Endometrial microvascular endothelial cells (primary cell): ENCODE data around the gene PLCH1. TPM values are rescaled to one million over a fixed set of nuclear protein-coding genes. Genes with fewer than 3 reads are reported as not detected.

ENCODE experiments used
- in situ Hi-C: cut with HindIII; loops from 2 replicates; pipeline ENCODE4 v1.10.0; 2017; ENCODE audit warnings: low sequenced_read_pairs, low pct_unique_long_range_greater_than_20kb; ENCODE audit errors: inconsistent ontology term
- total RNA-seq: library from RNA; depleted of rRNA; stranded (reverse); fragments of >200 nt; gene quantifications from one replicate; pipeline ENCODE4 v1.2.3, GENCODE V29; 2015; ENCODE audit errors: inconsistent ontology term

PLCH1 gene
- total RNA-seq, 1 donor from 2014 or later: not detected

DNA sequence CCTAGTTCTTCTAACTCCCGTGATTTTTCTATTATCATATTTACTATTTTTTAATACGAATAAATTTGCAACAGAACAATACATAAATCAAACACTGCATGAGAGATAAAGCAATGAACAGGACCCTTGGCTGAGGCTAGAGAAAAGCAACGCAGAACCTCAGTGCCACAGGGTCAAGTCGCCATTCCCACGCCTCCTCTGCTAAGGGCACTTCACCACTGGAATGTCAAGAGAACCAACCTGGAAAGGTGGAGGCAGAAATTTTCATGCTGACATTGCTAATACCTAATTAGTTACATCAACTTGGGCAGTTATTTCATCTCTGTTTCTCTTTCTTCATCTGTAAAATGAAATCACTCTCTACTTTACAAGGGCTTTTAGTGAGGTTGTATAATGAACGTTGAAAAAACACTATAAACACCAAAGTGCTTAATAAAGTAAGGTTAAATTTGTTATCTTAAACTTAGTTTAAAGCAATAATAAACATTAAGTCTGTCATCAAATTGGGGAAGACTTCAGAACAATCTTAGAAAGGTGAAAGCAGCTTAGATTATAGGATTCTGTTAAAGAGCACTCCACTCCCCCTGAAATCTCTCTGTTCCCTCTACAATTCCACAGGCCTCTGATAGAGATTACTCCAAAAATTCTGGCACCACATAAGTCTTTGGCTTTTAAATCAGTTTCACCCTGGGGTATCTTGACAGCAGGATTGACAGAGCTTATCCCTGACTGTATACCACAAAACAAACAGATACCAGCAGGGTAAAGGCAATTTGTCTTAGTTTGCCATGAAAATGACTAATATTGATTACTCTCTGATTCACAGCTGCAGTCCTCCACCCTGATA lies 41.9 kb downstream of the PLCH1 start:
- in situ Hi-C loops: no loop called here

DNA sequence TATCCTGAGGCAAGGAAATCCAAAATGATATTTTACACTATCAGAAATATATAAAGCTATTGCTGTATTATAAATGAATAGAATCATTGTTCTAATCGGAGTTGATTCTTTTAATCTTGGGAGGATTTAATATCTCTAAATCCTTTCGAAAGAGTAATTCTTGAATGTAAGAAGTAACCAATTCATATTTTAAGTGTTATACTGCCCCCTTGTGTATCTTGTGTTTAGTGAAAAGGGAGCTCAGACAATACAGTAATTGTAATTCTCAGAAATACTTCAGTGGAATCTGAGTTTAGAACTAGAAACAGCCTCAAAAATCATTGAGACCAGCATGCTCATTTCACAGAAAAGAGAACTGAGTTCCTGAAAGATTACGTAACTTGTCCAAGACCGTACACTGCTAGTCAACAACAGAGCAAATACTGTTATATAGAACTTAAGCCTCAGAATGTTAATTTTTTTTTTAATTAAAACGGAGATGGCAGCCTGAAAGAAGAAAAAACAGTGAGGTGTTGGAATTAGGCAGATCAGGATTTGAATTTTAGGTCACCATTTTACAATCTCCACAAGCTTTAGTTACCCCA lies 42.9 kb downstream of the PLCH1 start:
- in situ Hi-C loops: no loop called here

DNA sequence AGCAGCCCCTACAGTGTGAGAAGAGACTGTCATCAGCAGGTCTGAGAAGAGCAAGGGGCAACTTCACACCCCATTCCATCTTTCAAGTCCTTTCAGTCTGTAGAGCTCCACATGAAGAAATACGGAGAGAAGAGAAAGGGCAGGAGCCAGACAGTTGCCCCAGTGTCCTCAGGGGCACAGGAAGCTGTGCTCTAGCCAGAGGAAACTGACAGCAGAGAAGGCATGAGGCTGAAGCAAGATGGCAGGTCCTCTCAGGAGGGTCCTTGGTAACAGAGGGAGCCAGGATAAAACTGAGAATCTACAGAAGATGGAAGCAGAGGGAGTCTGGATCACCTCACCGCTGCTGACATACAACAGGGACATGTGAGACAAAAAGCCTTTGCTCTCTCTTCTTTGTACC lies 47.3 kb downstream of the PLCH1 start:
- in situ Hi-C loops: no loop called here

- in situ Hi-C loops: no loop called here
Observed at GRCh38 chr3:155690921-155691320, 54.0 kb downstream of the PLCH1 start.

GRCh38 chr3:155688481-155688880 lies 56.4 kb downstream of the PLCH1 start:
- in situ Hi-C loops: no loop called here

- in situ Hi-C loops: no loop called here
Observed at GRCh38 chr3:155683344-155683720, 61.5 kb downstream of the PLCH1 start.

- in situ Hi-C loops: no loop called here
Observed at GRCh38 chr3:155682426-155683343, 62.2 kb downstream of the PLCH1 start.

DNA sequence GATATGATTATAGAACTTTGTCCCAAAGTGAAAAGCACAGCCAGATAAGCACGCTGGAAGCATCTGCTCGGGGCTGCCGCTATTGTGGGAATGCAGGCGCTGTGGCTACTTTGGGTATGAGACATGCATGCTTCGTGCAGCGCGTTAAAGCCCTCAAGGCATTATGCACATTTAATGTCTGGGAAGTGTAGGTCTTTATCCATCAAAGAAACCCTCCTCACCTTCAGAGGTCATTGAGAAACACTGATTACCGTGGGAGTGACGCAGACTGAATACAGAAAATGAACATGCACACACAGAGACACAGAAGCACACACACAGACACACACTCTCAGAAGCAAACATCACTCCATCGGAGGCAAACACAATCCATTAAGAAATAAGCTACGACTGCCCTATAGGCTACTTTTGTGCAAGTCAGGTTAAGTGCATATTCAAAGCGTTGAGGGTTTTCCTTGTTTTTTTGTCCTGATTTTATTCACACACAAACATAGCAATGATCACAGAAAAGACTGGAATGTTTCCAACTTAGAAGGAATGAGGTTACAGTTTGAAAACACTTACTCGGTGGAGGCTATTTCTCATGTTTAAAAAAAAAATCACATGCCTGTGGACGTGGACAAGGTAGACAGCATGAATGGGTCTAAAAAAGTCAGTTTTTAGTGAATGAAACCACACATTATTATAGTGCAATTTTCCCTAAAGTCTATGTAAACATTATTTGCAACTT lies 68.5 kb downstream of the PLCH1 start:
- in situ Hi-C loops: no loop called here

DNA sequence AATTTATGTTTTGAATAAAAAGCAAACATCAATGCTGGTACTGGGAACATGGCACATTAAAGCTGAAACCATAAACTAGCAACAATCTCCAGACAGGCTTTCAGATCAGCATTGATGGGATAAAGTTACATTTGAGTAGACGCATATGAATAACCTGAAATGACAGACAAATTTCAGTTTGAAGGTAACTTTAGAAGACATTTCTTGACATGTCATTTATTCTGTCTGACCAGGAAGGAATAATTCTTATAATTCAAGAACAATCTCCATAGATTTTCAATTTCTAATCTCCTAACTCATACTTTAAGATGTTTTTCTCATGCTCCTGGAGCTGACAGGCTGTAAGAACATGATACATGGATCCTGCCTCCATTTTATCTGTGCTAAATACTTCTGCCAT lies 69.8 kb downstream of the PLCH1 start:
- in situ Hi-C loops: no loop called here

GRCh38 chr3:155673421-155673820 lies 71.5 kb downstream of the PLCH1 start:
- in situ Hi-C loops: no loop called here

DNA sequence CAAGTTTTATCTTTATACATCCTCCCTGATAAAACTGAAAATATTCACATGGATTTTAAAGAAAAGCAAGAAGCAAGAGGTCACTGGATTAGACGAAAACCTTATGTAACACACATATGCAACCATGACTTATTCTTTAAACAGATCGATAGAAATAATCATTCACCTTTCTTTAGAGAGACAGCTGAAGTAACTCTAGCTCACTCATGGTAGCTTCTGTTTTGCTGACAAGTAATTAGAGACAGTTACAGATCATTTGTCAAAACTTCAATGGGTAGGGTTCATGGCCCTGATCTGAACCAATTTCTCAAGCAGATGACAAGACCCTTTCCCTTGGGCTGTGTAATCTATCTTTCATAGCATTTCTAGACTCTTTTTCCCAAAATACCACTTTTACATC lies 74.5 kb downstream of the PLCH1 start:
- in situ Hi-C loops: no loop called here

DNA sequence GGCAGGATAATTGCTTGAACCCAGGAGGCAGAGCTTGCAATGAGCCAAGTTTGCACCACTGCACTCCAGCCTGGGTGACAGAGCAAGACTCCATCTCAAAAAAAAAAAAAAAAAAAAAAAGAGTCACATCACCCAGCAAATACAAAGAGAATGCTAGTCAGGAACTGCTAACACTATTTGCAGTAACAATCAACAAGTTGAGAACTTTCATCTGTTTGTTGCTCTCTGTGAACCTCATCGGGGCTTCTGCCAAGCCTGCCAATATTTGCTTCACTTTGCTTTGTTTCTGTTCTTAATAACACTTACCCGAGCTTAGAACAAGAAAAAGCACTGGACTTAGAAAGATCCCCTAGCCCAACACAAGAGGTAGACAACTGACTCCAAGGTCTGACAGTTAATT lies 76.9 kb downstream of the PLCH1 start:
- in situ Hi-C loops: no loop called here

DNA sequence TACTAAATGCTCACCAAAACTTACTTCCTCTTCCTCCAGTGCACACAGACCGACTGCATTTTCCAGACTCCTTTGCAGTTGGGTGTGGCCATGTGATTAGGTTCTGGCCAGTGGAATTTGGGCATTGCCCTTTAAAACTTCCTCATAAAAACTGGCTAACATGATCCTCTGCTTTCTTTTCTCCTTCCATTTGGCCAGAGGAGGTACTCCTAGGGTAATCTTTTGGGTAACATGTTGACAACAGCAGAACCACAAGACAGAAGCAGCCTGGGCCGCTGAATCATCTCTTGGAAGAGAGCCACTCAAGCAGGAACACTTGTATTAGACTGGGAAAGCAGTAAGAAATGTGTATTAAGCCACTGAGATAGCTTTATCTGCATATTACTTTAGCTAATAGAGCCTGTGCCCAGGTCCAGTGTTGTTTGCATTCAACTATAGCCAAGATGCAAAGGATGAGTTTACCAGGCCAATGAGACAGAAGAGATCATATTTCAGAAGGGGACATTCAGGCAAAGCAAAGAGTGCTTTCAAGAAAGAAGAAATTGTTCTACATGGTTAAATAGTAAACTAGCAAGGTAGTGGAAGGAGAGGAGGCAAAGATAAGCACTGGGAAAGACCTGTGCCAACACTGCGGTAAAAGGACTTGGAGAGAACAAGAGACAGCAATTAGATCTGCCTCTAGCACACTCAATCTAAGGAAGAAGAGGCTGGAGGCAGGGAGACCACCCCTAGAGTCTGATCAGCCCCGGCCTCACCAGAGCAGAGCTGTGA lies 79.8 kb downstream of the PLCH1 start:
- in situ Hi-C loops: no loop called here

DNA sequence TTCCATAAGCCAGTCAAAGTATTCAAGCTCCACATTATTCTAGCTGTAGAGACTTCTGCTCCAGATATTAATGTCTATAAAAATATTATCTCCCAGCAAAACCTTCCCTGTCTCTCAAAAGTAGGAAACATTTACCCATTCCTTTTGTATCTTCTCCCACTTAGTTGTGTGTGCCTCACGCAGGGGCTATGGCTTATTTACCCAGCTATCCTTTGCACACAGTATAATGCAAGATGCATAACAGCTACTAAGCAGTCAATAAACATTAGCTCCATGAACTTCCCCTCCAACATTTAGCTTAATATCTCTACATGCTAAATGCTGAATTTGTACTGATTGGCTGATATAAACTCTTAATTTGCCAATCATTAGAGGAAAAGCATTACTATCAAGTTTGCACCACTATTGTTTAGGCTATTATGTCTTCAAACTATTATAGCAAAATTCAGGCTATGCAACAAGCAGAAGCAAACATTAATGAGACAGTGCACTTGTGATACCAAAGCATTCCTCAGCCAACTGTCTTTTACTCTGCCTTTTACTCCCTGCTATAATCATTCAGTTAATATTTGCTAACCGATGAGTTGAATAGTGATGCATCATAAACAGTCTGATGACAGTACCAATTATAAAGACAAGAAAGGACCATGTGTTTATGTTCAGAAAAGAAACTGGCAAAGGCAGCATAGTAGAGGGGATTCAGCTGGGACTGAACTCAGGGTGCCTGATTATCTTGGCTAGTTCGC lies 81.2 kb downstream of the PLCH1 start:
- in situ Hi-C loops: no loop called here

GRCh38 chr3:155661760-155662159 lies 83.1 kb downstream of the PLCH1 start:
- in situ Hi-C loops: no loop called here

GRCh38 chr3:155661042-155661441 lies 83.8 kb downstream of the PLCH1 start:
- in situ Hi-C loops: no loop called here

DNA sequence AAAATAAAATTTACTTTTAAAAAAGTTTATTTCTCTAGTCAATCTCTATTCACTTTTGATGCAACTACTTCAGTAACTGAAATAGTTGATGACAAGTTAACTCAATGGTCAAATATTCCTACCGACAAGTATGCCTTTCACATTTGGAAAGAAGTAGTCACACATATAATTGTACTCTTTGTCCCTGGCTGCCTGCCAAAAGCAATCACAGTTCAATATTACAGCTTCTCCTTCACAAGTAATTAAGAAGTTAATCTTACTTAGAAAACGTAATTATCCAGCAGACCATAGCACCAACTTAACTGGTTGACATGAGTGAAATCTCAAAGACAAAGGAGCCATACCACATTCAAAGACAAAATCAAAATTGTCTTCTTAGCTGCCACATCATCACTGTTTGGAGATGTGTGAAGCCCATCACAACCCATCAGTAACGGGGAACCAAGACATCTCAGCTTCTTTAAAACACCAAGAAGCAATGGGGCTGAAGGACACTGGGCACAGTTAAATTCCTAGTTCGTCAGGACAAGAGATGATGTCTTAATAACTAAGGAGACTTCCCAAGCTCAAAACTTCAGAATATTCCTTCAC lies 86.1 kb downstream of the PLCH1 start:
- in situ Hi-C loops: no loop called here
